Naive thymus-derived CD8-positive, alpha-beta T cell (primary cell): ENCODE results near the gene ADARB2. TPM values are rescaled to one million over a fixed set of nuclear protein-coding genes. Genes with fewer than 3 reads are reported as not detected.

Experiments used
- ATAC-seq, 2 donors: fragments of 150-1000 bp; cut with Tn5 transposase in 1 of 2; sonication (Bioruptor Pico), chemical (Tn5 transposase) in 1 of 2; 1 replicate in 1 of 2; 2 replicates in 1 of 2; pipeline ENCODE4 v1.10.0; 2021; ENCODE audit warnings: mild to moderate bottlenecking in 2 of 2, moderate library complexity in 2 of 2
- POLR2A ChIA-PET: fragments of 350-600 bp; sonication (Branson Sonifier 250); formaldehyde crosslinking; loops from one replicate; lab custom pipeline; 2021; ENCODE audit warnings: antibody characterized with exemption; lab: Charles Lee
- DNase-seq, 10 donors: peaks; one replicate each; pipeline versions ENCODE4 v3.0.0 to v3.0.0-alpha.2; 2020 to 2022
- H3K27ac Mint-ChIP-seq, 10 donors: one replicate each; pipeline ENCODE4 v1.8.0; 2020 to 2022; ENCODE audit warnings: mild to moderate bottlenecking in 10 of 10, mixed read lengths in 10 of 10, moderate library complexity in 4 of 10, inconsistent platforms in 1 of 10
- H3K27me3 Mint-ChIP-seq, 5 donors: one replicate each; pipeline ENCODE4 v1.8.0; 2021 to 2022; ENCODE audit warnings: mixed read lengths in 5 of 5
- H3K36me3 Mint-ChIP-seq, 3 donors: one replicate each; pipeline ENCODE4 v1.8.0; 2020 to 2022; ENCODE audit warnings: mixed read lengths in 3 of 3, mild to moderate bottlenecking in 2 of 3, inconsistent platforms in 1 of 3
- H3K4me1 Mint-ChIP-seq, 4 donors: one replicate each; pipeline ENCODE4 v1.8.0; 2021 to 2022; ENCODE audit warnings: mixed read lengths in 4 of 4
- H3K4me3 Mint-ChIP-seq, 10 donors: one replicate each; pipeline ENCODE4 v1.8.0; 2020 to 2022; ENCODE audit warnings: mild to moderate bottlenecking in 10 of 10, mixed read lengths in 10 of 10, moderate library complexity in 6 of 10, inconsistent platforms in 1 of 10
- H3K9me3 Mint-ChIP-seq, 9 donors: one replicate each; pipeline ENCODE4 v1.8.0; 2020 to 2022; ENCODE audit warnings: mixed read lengths in 9 of 9, mild to moderate bottlenecking in 3 of 9, inconsistent platforms in 1 of 9, moderate library complexity in 1 of 9
- polyA plus RNA-seq, 3 donors: library from polyadenylated mRNA; unstranded; fragments of 300-500 nt; fragmentation: Illumina TruSeq; gene quantifications; one replicate each; pipeline ENCODE4 v1.2.3, GENCODE V29; 2021
- total RNA-seq, 8 experiments: library from RNA in 2 of 8; stranded (reverse) in 2 of 8; gene quantifications; one replicate each; pipeline ENCODE4 v1.2.3 and lab custom pipeline; 2021 to 2026

ADARB2 gene
- total and polyA plus RNA-seq, 5 experiments from 2014 or later, result not detected

DNA sequence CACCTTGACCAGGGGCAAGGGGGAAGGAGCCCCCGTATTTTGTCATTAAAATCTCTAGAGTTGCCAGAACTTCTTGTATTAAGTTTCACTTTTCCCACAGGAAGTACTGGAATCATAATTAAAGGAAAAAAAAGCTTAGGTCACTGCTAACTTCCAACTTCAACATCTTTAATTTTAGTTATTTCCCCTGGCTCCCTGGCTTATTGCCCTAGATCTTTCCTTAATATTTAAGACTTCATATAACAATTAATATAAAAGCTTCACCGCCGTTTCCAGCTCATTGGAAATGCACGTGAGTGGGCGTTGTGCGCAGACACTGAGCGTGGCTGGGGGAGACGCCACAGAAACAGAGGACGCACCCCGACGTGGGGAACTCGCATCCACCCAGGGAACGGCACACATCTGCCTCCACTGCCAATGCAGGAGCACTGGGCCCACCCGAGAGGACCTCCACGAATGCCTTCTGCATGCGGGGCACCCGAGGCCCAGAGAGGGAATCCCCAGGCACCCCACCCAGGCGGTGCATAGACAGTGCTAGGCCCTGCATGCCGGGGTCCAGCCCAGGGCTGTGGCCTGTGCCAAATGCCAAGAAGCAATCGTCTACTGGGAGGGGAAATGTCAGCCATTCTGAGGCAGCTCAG is 72.2 kb downstream of the ADARB2 start:
- ATAC-seq, result no peak
- Mint-ChIP-seq H3K9me3 (no peaks in the 10 kb centered on the region), H3K4me1 (peaks cover 0 to 25% (median 0%) of the 10 kb centered on the region in 4 donors), H3K27ac (no peak overlapping the region), H3K4me3 (no peak overlapping the region), H3K36me3 (no peaks in the 10 kb centered on the region), H3K27me3 (peaks cover 0 to 16% (median 13%) of the 10 kb centered on the region in 5 donors)
- POLR2A ChIA-PET, result no interaction called here
- DNase-seq, result no peak

- no peak overlapping the region for H3K4me3 Mint-ChIP-seq
- no peak for DNase-seq
- ATAC-seq, result no peak
- H3K27ac Mint-ChIP-seq, result no peak overlapping the region
- POLR2A ChIA-PET, result no interaction called here
- no peaks in the 10 kb centered on the region for H3K36me3 Mint-ChIP-seq
- H3K9me3 Mint-ChIP-seq, result no peaks in the 10 kb centered on the region
- H3K4me1 Mint-ChIP-seq, result peaks cover 0 to 25% (median 0%) of the 10 kb centered on the region in 4 donors
- peaks cover 2 to 20% (median 17%) of the 10 kb centered on the region in 5 donors for H3K27me3 Mint-ChIP-seq
These were observed 72.9 kb downstream of the ADARB2 start for GRCh38 chr10:1664333-1664964.

- no peak overlapping the region for H3K4me3 Mint-ChIP-seq
- POLR2A ChIA-PET, result interaction anchor here (0.7 kb wide), 1 partner anchor 14 kb away, joined by 3 read pairs; no protein-coding TSS in a partner anchor
- no peak overlapping the region for H3K27ac Mint-ChIP-seq
- H3K9me3 Mint-ChIP-seq, result no peaks in the 10 kb centered on the region
- H3K36me3 Mint-ChIP-seq, result no peaks in the 10 kb centered on the region
- DNase-seq (no peak), ATAC-seq (no peak)
- peaks cover 2 to 26% (median 17%) of the 10 kb centered on the region in 5 donors for H3K27me3 Mint-ChIP-seq
- H3K4me1 Mint-ChIP-seq, result peaks cover 0 to 25% (median 1%) of the 10 kb centered on the region in 4 donors
These were observed 74.1 kb downstream of the ADARB2 start for GRCh38 chr10:1663226-1663625.

DNA sequence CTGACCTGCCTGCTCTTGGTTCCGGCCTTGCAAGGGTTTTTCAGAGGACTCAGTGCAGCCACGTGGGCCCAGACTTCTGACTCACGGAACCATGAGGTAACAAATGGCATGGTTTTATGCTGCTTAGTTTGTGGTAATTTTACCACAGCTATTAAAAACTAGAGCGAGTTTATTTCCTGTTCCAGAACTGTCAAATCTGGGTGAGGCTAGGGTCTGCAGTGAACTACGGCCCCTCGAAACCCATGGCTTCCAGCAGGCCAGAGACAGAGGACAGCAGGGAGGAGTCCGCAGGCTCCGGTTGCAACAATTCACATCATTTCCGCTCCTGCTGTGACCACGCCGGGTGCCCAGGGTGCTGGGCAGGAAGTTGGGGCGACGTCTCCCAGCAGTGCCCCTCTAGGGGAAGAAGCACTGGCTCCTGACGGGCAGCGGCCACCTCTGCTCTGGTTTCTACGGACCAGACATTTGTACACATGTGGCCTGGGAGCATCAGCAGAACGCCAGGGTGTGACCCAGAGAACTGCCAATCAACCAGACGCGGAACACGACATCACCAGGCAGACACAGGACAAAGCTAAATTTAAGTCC is 74.8 kb downstream of the ADARB2 start:
- Mint-ChIP-seq H3K27me3 (peaks cover 2 to 33% (median 17%) of the 10 kb centered on the region in 5 donors), H3K36me3 (no peaks in the 10 kb centered on the region), H3K9me3 (no peaks in the 10 kb centered on the region), H3K27ac (no peak overlapping the region), H3K4me3 (peak overlapping the region in 1 of 10 donors; percentile 15), H3K4me1 (peaks cover 0 to 25% (median 3%) of the 10 kb centered on the region in 4 donors)
- ATAC-seq (no peak), DNase-seq (no peak)
- POLR2A ChIA-PET, result no interaction called here

GRCh38 chr10:1661859-1662437 is 75.4 kb downstream of the ADARB2 start:
- POLR2A ChIA-PET, result no interaction called here
- DNase-seq (peak in 1 of 10 donors; percentile 32), ATAC-seq (peak in 1 of 2 donors; percentile 30)
- Mint-ChIP-seq H3K27ac (no peak overlapping the region), H3K27me3 (peaks cover 2 to 35% (median 17%) of the 10 kb centered on the region in 5 donors), H3K4me3 (peak overlapping the region in 1 of 10 donors; percentile 39), H3K9me3 (no peaks in the 10 kb centered on the region), H3K4me1 (peaks cover 0 to 25% (median 3%) of the 10 kb centered on the region in 4 donors), H3K36me3 (no peaks in the 10 kb centered on the region)

GRCh38 chr10:1661416-1661815 is 75.9 kb downstream of the ADARB2 start:
- no peak for ATAC-seq
- Mint-ChIP-seq H3K4me3 (peak overlapping the region in 1 of 10 donors; percentile 39), H3K36me3 (no peaks in the 10 kb centered on the region), H3K27ac (no peak overlapping the region), H3K4me1 (peaks cover 0 to 25% (median 3%) of the 10 kb centered on the region in 4 donors), H3K9me3 (no peaks in the 10 kb centered on the region), H3K27me3 (peaks cover 2 to 35% (median 17%) of the 10 kb centered on the region in 5 donors)
- no peak for DNase-seq
- POLR2A ChIA-PET, result no interaction called here

- POLR2A ChIA-PET, result no interaction called here
- DNase-seq (no peak), ATAC-seq (no peak)
- H3K36me3 Mint-ChIP-seq, result no peaks in the 10 kb centered on the region
- H3K4me1 Mint-ChIP-seq, result peaks cover 0 to 25% (median 3%) of the 10 kb centered on the region in 4 donors
- no peak overlapping the region for H3K4me3 Mint-ChIP-seq
- peaks cover 2 to 35% (median 16%) of the 10 kb centered on the region in 5 donors for H3K27me3 Mint-ChIP-seq
- H3K27ac Mint-ChIP-seq, result no peak overlapping the region
- H3K9me3 Mint-ChIP-seq, result no peaks in the 10 kb centered on the region
These were observed 76.5 kb downstream of the ADARB2 start for GRCh38 chr10:1660815-1661214.

- Mint-ChIP-seq H3K27me3 (peaks cover 2 to 35% (median 16%) of the 10 kb centered on the region in 5 donors), H3K4me3 (no peak overlapping the region), H3K9me3 (no peaks in the 10 kb centered on the region), H3K27ac (no peak overlapping the region), H3K4me1 (peaks cover 0 to 25% (median 3%) of the 10 kb centered on the region in 4 donors), H3K36me3 (no peaks in the 10 kb centered on the region)
- ATAC-seq (no peak), DNase-seq (no peak)
- POLR2A ChIA-PET, result no interaction called here
These were observed 76.9 kb downstream of the ADARB2 start for GRCh38 chr10:1660386-1660785.

DNA sequence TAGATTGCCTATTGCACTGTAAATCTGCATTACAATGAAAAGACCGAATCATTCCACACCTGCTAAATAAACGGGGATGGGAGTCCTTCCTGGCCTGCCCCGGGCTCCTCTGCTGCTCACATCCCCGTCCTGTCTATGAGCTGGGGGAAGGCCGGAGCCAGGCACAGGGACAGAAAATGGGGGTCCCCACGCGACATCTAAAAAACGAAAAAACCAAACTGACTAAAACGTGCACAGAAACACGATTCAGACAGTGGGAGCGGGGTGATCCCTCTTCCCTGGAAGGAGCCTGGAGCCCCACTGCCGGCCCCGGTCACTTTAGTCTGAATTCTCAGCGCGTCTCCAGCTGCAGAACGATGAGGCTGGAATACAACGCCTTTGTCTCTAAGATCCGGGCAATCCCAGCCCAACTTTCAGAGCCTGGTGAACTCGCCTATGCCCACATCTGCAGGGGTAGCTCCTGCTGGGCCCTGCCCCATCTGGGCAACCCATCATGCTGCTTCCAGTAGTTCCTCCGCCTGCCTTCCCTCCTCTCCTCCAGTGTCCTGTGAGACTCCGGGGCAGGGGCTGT is 78.0 kb downstream of the ADARB2 start:
- POLR2A ChIA-PET, result no interaction called here
- no peak overlapping the region for H3K4me3 Mint-ChIP-seq
- no peaks in the 10 kb centered on the region for H3K36me3 Mint-ChIP-seq
- ATAC-seq (no peak), DNase-seq (no peak)
- H3K9me3 Mint-ChIP-seq, result no peaks in the 10 kb centered on the region
- H3K27ac Mint-ChIP-seq, result no peak overlapping the region
- peaks cover 0 to 28% (median 3%) of the 10 kb centered on the region in 4 donors for H3K4me1 Mint-ChIP-seq
- peaks cover 2 to 35% (median 18%) of the 10 kb centered on the region in 5 donors for H3K27me3 Mint-ChIP-seq

DNA sequence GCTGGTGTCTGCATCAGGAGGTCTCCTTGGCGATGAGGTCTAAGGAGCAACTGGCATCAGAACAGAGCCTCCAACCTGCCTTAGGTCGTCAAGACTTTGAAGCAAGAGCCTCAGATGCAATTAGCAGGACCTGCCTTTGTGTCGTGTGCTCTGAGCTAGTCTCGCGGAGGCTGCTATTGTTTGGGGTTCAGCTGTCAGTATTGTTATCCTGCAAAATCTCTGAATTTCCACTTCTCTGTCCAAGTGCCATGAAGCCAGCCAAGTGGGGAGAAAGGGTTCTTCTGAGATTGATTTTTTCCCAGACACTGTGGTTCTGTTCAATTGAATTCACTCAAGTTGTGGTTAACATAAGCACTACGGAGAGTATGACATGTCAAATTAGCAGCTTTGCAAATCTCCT is 78.7 kb downstream of the ADARB2 start:
- no peaks in the 10 kb centered on the region for H3K36me3 Mint-ChIP-seq
- DNase-seq (no peak), ATAC-seq (no peak)
- no peak overlapping the region for H3K27ac Mint-ChIP-seq
- no peak overlapping the region for H3K4me3 Mint-ChIP-seq
- peaks cover 2 to 35% (median 18%) of the 10 kb centered on the region in 5 donors for H3K27me3 Mint-ChIP-seq
- H3K4me1 Mint-ChIP-seq, result peaks cover 0 to 25% (median 3%) of the 10 kb centered on the region in 4 donors
- H3K9me3 Mint-ChIP-seq, result no peaks in the 10 kb centered on the region
- POLR2A ChIA-PET, result no interaction called here

- H3K4me1 Mint-ChIP-seq, result peaks cover 0 to 18% (median 3%) of the 10 kb centered on the region in 4 donors
- H3K27ac Mint-ChIP-seq, result no peak overlapping the region
- ATAC-seq (no peak), DNase-seq (no peak)
- H3K36me3 Mint-ChIP-seq, result no peaks in the 10 kb centered on the region
- H3K27me3 Mint-ChIP-seq, result peaks cover 2 to 35% (median 18%) of the 10 kb centered on the region in 5 donors
- POLR2A ChIA-PET, result no interaction called here
- no peak overlapping the region for H3K4me3 Mint-ChIP-seq
- no peaks in the 10 kb centered on the region for H3K9me3 Mint-ChIP-seq
These were observed 79.8 kb downstream of the ADARB2 start for GRCh38 chr10:1657479-1657878.

DNA sequence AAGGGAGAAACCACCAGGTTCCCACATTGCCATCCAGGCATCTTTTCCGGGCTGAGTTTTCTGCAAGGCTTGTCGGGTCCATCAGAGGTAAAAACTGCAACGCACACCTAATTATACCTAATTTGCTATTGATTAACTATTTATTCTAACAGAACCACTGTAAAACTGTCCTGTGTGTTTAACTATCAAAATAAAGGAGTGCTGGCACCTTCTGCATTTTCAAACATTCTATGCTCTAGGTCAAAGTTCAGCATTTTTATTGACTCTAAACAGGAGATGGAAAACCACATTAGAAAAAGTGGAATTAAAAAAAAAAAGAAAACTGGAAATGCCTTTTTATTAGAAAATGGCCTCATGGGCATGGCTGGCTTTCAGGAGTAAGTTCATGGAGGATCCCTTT is 82.0 kb downstream of the ADARB2 start:
- POLR2A ChIA-PET, result no interaction called here
- ATAC-seq, result no peak
- peaks cover 0 to 6% (median 1%) of the 10 kb centered on the region in 4 donors for H3K4me1 Mint-ChIP-seq
- H3K27ac Mint-ChIP-seq, result no peak overlapping the region
- no peak overlapping the region for H3K4me3 Mint-ChIP-seq
- H3K36me3 Mint-ChIP-seq, result no peaks in the 10 kb centered on the region
- DNase-seq, result no peak
- no peaks in the 10 kb centered on the region for H3K9me3 Mint-ChIP-seq
- H3K27me3 Mint-ChIP-seq, result peaks cover 2 to 24% (median 13%) of the 10 kb centered on the region in 5 donors
